Astrocyte (in vitro differentiated cells and primary cell): Measurements from ENCODE around the gene MYO1E.

Experiments used
- EZH2 ChIP-seq: IDR thresholded peaks from 2 replicates; pipeline ENCODE4 v1.6.1; 2012; ENCODE audit warnings: mild to moderate bottlenecking, low read length, inconsistent platforms; ENCODE audit not compliant: insufficient read depth
- TF ChIP-seq, protein P1 (sequence below): IDR thresholded peaks from 2 replicates; pipeline ENCODE4 v1.5.1; 2011; ENCODE audit warnings: low read depth, mild to moderate bottlenecking, inconsistent platforms, low read length, moderate library complexity; ENCODE audit not compliant: insufficient read depth

DNA sequence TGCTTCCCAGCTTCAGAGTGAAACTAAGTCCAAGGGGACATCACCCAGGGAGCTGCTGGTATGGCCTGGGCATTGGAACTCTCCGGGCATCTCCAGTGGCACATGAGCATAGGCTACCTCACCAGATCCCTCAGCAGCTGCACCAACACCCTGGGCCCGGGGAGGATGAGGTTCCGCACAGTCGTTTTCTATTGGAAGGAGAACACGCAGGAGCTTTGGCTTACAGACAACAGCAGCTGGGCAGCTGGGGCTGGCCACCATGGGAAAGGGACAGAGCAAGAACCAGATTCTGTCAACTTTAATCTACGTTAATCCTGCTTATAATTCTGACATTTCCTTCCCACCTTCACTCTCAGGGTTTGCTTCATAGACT, 65.5 kb downstream of the MYO1E start:
- no peak for TF ChIP-seq EZH2
- TF ChIP-seq, protein P1, sequence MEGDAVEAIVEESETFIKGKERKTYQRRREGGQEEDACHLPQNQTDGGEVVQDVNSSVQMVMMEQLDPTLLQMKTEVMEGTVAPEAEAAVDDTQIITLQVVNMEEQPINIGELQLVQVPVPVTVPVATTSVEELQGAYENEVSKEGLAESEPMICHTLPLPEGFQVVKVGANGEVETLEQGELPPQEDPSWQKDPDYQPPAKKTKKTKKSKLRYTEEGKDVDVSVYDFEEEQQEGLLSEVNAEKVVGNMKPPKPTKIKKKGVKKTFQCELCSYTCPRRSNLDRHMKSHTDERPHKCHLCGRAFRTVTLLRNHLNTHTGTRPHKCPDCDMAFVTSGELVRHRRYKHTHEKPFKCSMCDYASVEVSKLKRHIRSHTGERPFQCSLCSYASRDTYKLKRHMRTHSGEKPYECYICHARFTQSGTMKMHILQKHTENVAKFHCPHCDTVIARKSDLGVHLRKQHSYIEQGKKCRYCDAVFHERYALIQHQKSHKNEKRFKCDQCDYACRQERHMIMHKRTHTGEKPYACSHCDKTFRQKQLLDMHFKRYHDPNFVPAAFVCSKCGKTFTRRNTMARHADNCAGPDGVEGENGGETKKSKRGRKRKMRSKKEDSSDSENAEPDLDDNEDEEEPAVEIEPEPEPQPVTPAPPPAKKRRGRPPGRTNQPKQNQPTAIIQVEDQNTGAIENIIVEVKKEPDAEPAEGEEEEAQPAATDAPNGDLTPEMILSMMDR: no peak
